ENCODE measurements around the gene IFI27L2.

DNA sequence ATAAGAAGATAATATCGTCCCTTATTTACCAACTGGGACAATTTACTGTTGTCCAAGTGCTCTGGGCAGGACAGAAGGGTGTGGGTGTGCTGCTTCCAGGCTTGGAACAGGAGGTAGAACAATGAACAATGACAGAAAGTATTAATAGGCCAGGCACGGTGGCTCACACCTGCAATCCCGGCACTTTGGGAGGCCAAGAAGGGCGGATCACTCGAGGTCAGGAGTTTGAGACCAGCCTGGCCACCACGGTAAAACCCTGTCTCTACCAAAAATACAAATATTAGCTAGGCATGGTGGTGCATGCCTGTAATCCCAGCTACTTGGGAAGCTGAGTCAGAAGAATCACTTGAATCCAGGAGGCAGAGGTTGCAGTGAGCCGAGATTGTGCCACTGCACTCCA, 16.3 kb downstream of the IFI27L2 start:
- TF ChIP-seq CTCF (IDR thresholded peaks at IDR 0.05) (no peak), POLR2A (IDR thresholded peaks at IDR 0.05) (no peak), POLR2AphosphoS5 (IDR thresholded peaks at IDR 0.05) (no peak)
